HG02885 (cell line): ENCODE measurements around the gene CDKAL1.
A peak's percentile ranks its signal among the peaks of the same experiment; 100 is the strongest.
"Not testable (repeated sequence)": the region's sequence is repeated elsewhere in the genome, so short reads cannot be mapped to it uniquely, and the experiment has no call there.

Source experiments
- ATAC-seq: cut with Tn5 transposase; IDR thresholded peaks from one replicate; pipeline ENCODE4 v1.9.1; 2021; ENCODE audit warnings: mild to moderate bottlenecking; ENCODE audit not compliant: unreplicated experiment, poor library complexity

The CDKAL1 gene

DNA sequence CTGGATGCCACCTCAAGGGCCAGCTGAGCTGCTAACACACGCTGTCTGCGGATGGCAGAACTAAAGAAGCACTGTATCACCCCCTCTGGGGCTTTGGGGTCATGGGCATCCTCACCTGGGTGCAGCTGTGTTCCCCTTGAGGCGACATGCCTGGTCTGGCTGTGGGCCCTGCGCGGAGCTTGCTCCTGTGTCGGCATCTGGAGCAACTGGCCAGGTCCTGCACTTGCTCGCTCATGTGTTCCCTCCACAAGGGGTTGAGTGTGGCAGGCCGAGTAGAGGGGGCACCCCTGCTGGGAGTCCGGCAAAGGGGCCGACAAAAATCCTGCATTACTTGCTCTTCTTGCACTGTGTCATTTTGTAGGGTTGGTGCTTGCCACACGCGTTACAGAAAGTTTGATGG lies 189.0 kb downstream of the CDKAL1 start:
- ATAC-seq = no peak

DNA sequence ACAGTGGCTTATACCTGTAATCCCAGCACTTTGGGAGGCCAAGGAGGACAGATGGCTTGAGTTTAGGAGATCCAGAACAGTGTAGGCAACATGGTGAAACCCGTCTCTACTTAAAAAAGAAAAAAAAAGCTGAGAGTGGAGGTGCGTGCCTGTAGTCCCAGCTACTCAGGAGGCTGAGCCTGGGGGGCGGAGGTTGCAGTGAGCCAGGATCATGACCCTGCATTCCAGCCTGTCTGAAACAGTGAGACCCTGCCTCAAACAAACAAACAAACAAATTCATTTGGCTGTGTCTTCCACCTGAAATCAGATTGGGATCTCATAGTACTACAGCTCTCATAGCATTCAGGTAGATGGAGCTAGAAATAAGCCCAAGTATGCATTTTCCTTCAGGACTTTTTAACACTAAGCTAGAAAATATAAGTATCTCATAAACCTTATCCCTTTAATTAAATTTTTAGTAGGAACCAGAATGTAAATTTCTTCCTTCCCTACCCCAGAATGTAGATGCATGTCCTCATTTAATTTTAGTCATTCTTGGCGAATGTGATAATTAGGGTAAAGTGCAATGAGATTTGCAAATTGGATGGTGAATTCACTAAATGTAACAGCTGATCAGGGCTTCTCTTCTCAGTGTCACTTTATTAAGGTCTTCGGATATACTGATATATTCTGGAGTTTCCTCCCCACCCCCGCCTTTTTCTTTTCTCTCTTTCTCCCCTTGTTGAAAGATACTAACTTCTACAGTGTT lies 190.4 kb downstream of the CDKAL1 start:
- no peak for ATAC-seq

DNA sequence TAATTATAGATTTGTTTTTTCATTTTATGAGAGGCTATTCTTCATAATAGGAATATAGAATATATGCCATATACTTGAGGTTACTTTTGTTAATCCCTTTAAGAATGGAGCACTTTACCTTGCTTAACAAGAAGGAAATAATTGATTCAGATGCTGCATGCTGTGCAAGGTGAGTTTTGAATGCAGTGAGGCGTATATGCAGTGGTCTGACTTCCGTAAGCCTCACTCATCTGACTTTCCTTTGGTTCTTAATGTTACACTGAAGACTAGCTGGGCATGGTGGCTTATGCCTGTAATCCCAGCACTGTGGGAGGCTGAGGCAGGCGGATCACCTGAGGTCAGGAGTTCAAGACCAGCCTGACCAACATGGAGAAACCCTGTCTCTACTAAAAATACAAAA lies 191.0 kb downstream of the CDKAL1 start:
- peak; percentile 72 for ATAC-seq

DNA sequence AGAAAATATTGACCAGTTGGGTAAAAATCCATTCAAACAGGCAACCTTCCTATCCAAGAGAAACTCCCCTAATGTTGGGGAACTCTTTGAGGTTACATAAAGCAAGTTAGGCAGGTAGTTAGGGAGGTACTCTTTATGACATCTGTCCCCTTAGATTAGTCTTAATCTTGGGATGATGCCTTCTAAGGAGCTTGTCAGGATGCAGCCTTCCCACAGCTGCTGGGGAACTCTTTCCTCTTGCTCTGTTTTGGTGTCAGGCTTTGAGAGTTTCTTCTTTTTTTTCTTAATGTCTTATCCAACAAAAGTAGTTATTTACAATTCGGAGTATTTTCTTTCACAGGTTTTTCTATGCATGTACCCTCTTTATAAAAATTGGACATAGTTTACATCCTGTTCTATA lies 194.8 kb downstream of the CDKAL1 start:
- no peak for ATAC-seq

DNA sequence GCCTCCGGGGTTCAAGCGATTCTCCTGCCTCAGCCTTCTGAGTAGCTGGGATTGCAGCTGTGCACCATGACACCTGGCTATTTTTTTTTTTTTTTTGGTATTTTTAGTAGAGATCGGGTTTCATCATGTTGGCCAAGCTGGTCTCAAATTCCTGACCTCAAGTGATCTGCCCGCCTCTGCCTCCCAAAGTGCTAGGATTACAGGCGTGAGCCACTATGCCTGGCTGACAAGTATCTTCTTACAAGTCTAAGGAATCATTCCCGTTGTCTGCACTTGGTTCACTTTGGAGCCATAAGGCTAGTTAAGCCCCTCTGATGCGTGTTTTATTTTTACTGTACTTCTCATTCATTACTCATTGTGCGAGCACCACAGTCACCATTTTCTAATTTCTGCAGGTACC lies 198.1 kb downstream of the CDKAL1 start:
- ATAC-seq = not testable (repeated sequence)

DNA sequence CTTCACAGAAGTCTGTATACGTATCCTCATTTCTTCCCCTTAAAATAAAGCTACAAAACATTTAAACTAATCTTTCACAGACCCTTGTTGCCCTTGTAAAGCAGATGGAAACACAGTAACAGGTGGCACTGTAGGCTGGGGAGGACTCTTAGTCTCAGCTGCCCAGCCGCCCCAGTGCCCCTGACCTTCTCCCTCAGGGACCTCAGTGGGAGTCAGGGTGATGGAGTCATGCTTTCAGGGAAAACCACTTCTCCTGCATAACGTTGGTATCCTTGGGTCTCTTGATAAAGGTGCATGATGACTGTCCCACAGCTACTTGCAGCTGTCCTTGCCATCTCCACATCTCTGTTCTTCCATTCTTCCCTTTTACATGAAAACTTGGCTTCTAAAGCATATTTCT lies 198.6 kb downstream of the CDKAL1 start:
- ATAC-seq = no peak

DNA sequence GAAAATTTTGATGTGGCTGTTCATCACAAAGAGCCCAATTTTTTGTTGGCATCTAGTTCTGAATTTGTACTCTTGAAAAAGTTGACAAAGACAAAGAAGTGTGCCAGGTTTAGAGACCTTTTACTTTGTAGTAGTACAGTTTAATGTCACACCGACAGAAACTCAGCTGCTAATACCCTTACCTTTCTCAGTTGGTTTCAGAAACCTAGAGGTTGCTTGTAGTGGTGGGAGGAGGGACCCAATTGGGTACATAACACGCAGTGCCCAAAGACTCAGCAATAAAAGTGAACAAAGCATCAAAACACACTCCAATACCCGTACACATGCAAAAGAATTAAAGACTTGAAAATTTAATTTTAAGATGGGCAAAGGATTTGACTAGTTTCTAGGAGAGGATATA lies 203.7 kb downstream of the CDKAL1 start:
- no peak for ATAC-seq

DNA sequence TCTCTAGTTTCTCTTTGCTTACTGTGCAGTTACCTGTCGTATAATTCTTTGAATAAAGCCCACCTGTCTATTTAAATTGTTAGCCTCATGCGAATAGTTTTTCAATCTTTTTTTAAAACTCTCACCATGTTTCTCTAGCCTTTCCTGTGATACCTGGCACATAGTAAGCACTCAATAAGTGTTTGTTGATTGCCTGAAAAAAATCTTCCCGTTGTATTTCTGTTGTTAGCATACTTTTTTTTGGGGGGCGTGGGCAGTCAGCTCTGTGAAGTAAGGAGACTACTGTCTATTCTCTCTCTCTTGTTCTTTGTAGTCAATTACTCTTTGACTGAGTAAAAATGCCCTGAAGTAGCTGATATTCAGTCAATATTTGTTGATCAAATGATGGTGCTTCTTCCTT lies 205.8 kb downstream of the CDKAL1 start:
- no peak for ATAC-seq

DNA sequence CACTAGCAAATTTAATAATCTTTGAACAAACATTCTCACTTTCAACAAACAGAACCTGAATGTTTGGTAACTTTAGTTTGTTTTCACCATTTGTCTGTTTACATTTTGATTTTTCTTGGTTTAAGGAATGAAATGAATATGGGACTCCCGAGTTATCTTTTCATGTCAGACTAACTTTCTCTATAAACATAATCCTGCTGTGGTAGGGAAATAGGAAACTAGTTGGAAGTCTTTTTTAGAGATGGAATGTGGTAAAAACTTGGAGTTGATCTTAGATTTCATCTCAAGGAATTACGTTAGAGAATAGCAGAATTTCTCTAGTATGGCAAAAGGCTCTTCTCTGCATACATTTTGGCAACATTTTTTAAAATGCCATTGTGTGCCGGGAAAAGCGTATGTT lies 206.5 kb downstream of the CDKAL1 start:
- no peak for ATAC-seq

DNA sequence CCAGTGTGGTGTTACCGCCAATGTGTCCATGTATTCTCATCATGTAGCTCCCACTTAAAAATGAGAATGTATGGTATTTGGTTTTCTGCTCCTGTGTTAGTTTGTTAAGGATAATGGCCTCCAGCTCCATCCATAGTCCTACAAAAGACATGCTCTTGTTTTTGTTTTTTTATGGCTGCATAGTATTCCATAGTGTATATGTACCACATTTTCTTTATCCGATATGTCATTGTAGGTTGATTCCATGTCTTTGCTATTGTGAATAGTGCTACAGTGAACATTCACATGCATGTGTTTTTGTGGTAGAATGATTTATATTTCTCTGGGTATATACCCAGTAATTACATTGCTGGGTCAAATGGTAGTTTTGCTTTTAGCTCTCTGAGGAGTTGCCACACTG lies 207.2 kb downstream of the CDKAL1 start:
- no peak for ATAC-seq

DNA sequence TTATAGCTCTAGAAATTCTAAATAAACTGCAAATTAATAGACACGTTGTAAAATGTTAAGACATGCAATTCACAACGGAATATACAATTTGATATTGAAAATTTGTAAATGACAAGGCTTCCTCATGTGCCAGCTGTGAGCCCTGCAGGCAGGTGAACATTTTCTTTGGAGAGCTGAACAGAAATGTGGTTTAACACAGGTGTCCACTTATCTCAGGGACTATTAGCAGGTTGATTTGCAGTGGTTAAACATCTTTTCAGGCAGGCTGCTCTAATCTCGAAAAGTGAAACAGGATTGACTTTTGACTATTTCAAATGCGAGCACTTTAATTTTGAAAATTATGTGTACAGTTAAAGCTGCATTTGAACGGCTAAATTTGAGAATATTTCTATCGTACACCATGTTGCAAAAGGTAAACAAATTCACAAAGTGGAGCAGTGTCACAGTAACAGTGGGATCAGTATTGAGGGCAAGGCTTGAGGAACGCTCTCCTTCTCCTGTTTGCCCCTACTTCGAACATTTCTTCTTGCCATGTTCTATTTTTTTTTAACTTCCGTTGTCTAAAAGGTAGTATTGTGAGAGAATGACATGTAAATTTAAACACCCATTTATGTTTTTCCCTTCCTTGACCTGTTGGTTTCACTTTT lies 210.8 kb downstream of the CDKAL1 start:
- no peak for ATAC-seq

DNA sequence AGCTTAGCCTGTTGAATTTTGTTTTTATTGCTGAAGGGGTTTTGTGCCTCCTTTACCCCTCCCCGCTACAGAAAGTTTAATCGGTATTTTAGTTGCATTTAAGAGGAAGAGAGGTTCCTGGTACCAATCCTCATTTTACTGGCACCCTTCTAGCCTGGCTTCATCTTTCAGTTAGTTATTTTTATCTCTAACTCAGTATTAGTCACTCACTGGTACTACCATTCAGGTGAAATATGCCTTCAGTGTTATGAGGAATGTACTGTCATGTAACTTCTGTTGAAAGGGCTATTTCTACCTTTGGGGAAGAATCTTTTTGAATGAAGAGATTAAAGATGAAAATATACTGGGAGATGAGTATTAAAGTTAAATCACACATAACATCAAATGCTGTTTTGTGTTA lies 211.8 kb downstream of the CDKAL1 start:
- ATAC-seq = no peak

DNA sequence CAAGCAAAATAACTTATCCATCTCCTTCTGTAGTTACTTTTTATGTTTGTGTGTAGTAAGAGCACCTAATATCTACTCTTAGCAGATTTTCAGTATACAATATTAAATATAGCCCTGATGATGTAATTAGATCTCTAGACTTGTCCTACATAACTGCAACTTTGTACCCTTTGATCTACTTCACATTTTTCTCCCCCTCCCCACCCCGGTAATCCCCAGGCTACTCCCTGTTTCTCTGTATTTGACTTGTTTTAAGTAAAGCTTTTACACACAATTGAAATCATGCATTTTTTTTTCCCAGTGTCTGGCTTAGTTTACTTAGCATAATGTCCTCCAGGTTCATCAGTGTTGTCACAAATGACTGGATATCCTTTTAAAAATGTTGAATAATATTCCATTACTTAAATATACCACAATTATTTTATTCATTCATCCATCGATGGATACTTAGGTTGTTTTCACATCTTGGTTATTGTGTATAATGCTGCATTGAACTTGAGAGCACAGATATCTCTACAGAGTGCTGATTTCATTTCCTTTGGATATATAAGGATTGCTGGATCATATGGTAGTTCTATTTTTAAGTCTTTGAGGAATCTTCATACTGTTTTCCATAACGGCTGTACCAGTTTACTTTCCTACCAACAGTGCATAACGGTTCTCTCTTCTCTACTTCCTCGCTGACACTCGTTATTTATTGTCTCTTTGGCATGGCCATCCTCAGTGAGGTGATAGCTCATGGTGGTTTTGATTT lies 212.7 kb downstream of the CDKAL1 start:
- ATAC-seq = no peak

DNA sequence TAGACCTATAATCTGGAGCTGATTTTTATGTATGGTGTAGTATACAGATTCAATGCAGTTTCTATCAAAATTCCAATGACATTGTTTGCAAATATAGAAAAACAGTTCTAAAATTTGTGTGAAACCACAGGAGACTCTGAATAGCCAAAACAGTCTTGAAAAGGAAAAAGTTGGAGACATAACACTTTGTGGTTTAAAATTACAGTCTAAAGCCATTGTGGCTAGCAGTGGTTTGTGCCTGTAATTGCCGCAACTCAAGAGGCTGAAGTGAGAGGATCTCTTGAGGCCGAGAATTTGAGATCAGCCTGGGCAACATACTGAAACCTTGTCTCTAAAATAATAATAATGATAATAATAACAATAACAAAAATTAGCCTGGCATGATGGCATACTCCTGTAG lies 213.7 kb downstream of the CDKAL1 start:
- ATAC-seq = no peak

DNA sequence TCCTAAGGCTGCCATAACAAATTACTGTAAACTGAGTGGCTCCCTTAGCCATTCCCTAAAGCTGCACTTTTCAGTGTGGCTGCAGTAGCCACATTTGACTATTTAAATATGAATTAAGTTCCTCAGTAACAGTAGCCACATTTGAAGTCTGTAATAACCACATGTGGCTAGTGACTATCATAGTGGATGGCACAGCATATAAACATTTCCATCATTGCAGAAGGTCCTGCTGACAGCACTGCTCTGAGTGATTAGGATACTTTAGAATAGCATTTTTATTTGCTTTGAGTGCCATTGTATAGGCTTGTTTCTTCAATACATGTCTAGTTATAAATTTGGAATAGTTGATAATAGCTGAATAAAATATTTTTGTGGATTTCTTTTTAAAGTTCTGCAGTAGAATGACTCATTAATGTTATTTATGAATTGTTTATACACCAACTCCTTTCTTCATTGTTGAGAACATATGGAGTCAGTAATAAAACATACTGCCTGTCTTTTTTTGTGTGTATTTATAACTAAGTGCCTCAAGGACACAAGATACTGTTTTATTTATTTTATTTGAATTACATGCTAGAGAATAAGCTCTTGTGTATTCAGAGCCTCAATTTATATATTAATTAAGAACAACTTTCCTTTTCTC lies 217.2 kb downstream of the CDKAL1 start:
- ATAC-seq = no peak

DNA sequence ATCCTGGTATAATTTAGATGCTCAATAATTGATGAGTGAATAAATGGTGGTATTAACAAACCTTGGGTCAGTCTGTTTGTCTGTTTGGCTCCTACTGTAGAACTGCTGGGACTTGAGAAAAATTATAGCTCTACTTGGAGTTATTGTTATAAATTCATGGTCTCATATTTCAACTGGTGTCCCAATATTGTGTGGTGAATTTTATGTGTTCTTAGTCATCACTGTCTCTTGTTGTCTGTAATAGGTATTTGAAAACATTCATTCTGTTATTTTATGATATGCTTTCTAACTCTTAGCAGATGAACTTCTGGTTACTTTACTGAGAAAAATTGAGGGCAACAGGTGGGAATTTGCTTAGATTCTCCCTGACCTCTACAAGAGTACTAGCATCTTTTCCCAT lies 221.4 kb downstream of the CDKAL1 start:
- ATAC-seq = no peak

DNA sequence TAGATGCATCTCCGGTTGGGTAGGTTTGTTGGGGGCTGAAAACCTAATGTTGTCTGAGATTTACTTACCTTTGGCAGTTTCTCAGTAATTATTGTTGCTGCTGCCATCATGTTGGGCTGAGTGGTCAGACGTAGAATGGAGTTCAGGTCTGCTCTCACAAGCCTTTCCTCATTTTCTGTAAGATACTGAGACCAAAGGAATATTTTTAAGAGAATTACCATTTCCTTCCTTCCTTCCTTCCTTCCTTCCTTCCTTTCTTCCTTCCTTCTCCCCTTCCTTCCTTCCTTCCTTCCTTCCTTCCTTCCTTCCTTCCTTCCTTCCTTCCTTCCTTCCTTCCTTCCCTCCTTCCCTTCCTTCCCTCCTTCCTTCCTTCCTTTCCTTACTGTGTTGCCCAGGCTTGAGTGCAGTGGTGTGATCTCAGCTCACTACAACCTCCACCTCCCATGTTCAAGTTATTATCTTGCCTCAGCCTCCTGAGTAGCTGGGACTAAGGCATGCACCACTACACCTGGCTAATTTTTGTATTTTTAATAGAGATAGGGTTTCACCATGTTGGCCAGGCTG lies 222.4 kb downstream of the CDKAL1 start:
- not testable (repeated sequence) for ATAC-seq

DNA sequence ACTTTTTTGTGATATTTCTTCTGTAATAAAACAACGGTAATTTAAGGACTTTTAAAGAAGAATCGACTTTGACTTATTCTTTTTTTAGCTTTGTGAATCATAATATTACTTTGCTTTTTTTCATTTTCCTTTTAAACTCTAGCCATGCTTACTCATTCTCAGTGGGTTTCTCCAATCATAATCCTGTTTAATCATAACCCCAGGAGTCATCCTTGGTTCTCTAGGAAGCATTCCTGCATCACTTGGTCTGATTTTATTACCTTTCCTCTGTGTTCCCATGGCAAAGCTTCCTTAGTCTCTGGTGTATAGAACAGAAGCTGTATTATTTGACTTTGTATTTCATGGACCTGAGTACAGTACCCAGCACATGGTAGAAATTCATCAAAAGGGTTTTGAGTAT lies 223.5 kb downstream of the CDKAL1 start:
- no peak for ATAC-seq

DNA sequence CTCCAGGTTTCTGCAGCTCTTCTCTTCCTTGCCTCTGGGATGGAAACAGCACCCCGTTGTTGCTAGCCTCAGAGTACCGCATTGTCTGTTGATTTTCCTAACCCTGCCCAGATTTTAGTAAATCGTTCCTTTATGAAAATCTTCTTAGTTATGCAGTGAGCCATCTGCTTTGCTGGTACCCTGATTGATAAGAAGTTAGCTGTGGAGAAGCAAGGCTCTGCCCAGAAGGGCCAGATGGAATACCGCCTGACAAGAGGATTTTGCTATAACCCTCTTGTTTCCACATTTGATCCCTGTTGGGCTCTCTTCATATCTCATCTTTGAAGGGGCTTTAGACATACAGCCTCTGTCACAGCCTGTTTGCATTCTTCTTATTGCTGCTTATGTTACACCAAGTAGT lies 229.0 kb downstream of the CDKAL1 start:
- ATAC-seq = no peak

DNA sequence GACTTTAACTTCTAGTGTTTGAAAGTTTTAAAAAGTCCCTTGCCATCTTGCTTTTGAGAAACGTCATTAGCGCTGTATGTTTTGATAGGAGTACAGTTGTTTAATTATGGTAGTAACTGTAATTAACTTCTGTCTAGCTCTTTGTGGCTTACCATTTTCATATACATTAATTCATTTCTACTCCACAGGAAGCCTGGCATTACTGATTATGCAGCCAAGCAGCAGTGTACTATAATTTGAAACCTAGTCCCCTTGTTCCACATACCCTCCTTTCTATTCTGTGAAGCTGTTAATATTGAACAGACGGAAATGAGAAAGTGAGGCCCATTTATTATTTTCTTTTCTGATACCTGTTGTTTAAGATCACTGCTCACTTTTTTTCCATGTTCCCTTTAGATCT lies 235.4 kb downstream of the CDKAL1 start:
- ATAC-seq = no peak

DNA sequence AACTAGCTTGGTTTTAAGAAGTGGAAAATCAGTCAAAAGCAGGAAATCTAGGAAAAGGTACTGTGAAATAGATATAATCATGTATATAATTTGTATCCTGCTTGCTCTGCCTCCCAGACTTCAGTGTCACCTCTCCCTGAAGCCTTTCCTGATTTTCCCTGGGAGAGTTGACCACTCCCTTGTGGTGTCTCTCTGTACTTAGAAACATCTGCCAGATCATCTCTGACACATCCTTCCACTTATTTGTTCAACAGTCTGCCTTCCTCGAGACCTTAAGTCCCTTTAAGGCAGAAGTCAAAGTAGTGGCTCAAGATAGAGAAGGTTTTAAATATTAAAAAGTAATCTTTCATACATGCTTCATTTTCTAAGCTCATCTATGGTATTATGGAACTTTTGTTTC lies 236.5 kb downstream of the CDKAL1 start:
- ATAC-seq = no peak
